Epithelial cell of esophagus (primary cell): Measurements from ENCODE around the gene FILIP1.

Experiments
- DNase-seq: peaks from one replicate; pipeline ENCODE4 v3.0.0; 2010; ENCODE audit warnings: low read depth
- H3K4me3 ChIP-seq: 2 replicates; pipeline ENCODE4 v1.5.1; 2011; ENCODE audit warnings: mild to moderate bottlenecking, low read length, control low read depth
- CTCF ChIP-seq: IDR thresholded peaks from 2 replicates; pipeline ENCODE4 v1.5.1; 2011; ENCODE audit warnings: low read depth, mild to moderate bottlenecking, low read length, control low read depth, inconsistent platforms; ENCODE audit not compliant: insufficient read depth; ENCODE audit errors: missing control alignments

FILIP1 gene

DNA sequence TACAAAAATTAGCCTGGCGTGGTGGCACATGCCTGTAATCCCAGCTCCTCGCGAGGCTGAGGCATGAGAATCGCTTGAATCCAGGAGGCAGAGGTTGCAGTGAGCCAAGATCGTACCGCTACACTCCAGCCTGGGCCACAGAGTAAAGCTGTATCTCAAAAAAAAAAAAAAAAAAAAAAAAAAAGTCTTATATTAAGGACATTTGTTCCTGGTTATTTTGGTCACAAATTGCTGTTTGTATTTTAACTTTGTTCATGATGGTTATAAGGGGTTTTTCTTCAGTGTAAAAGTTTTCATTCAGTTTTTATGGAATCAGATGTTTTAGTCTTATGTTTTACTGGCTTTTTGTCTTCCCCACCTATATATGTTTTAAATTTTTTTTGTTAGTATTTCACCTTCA, 13.9 kb downstream of the FILIP1 start:
- H3K4me3 ChIP-seq: no peak overlapping the region
- DNase-seq: no peak
- no peak for TF ChIP-seq CTCF

DNA sequence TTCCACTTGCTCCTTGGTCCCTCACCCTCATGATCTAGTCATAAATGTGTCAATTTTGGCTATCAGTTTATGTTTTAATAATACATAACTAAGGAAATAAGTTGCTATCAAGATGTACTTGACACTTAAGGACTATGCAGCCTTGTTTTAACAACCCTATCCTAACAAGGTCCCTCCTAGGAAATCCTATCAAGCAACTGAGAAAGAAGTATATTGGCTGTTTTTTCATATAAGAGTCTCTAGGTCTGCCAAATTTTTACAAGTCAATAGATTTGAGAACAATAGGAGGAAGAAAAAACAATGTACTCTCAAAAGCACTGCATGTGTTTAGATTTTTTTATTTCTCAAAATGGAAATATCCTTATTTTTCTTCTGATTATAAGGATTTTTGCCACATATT, 14.7 kb downstream of the FILIP1 start:
- no peak for TF ChIP-seq CTCF
- H3K4me3 ChIP-seq: no peak overlapping the region
- no peak for DNase-seq

GRCh38 chr6:75472885-75473284, 20.7 kb downstream of the FILIP1 start:
- no peak for TF ChIP-seq CTCF
- H3K4me3 ChIP-seq: no peak overlapping the region
- no peak for DNase-seq

GRCh38 chr6:75467966-75468365, 25.6 kb downstream of the FILIP1 start:
- TF ChIP-seq CTCF: no peak
- H3K4me3 ChIP-seq: no peak overlapping the region
- DNase-seq: no peak

- no peak overlapping the region for H3K4me3 ChIP-seq
- TF ChIP-seq CTCF: no peak
- no peak for DNase-seq
Observed at GRCh38 chr6:75467284-75467683, 26.3 kb downstream of the FILIP1 start.

DNA sequence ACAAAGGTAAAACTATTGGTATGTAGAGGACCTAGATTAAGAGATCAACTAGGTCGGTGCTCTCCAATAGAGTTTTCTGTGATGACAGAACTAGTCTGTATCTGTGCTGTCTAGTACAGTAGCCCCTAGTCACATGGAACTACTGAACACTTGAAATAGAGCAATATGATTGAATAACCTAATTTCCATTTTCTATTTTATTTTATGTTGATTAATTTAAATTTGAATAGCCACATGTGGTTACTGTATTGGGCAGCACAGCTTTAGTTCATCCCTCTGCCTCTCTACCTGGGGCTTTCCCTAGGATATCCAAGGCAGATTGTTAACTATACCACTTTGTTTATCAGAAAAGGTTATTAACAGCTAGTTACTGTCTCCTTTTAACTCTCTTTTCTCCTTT, 27.0 kb downstream of the FILIP1 start:
- no peak for DNase-seq
- no peak for TF ChIP-seq CTCF
- no peak overlapping the region for H3K4me3 ChIP-seq

GRCh38 chr6:75463908-75464307, 29.7 kb downstream of the FILIP1 start:
- TF ChIP-seq CTCF: no peak
- H3K4me3 ChIP-seq: no peak overlapping the region
- no peak for DNase-seq
